ENCODE measurements around the gene MBP.
"Not testable (repeated sequence)": the region's sequence is repeated elsewhere in the genome, so short reads cannot be mapped to it uniquely, and the experiment has no call there.

The MBP gene

DNA sequence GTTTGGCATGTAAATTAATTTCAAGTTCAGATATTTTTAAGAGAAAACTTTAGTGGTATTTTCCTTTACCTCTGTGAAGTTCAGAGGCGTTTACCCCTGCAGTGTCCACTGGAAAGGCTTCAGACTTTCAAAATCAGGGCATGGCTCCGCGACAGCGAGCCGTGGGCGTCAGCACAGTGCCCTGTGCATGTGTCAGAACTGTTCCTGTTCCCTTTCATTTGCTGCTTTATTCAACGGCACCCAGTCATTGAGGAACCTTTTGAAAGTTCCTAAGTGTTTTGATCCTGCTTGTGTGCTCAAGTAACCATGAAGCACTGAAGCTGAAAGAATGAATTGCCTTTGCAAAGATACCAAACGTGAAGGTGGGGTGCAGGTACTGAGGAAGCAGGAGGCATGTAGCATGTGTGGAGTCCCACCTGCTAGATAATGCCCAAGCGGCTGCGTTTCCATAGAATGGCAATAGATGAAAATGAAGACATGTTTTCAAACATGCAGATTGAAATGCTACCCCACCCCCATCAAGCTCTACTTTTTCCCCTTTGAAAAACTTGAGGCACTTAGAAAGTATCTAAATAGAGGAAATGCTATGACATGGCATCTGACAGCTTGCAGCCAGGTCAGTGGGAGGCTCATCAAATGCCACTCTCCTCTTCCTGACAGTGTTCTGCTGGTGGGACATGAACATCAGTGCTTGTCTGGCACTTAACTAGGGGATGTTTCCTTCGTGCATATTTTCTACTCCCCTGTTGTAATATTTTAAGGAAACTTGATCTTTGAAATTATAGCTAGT, 161.6 kb downstream of the MBP start:
- no peak overlapping the region for H3K4me3 ChIP-seq (ENCODE audit: low read depth, low read length)
- TF ChIP-seq, protein P1, sequence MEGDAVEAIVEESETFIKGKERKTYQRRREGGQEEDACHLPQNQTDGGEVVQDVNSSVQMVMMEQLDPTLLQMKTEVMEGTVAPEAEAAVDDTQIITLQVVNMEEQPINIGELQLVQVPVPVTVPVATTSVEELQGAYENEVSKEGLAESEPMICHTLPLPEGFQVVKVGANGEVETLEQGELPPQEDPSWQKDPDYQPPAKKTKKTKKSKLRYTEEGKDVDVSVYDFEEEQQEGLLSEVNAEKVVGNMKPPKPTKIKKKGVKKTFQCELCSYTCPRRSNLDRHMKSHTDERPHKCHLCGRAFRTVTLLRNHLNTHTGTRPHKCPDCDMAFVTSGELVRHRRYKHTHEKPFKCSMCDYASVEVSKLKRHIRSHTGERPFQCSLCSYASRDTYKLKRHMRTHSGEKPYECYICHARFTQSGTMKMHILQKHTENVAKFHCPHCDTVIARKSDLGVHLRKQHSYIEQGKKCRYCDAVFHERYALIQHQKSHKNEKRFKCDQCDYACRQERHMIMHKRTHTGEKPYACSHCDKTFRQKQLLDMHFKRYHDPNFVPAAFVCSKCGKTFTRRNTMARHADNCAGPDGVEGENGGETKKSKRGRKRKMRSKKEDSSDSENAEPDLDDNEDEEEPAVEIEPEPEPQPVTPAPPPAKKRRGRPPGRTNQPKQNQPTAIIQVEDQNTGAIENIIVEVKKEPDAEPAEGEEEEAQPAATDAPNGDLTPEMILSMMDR (IDR thresholded peaks at IDR 0.05; ENCODE audit: control insufficient read depth, extremely low read depth, insufficient read depth): no peak
- no peak for DNase-seq (ENCODE audit: low read depth)

DNA sequence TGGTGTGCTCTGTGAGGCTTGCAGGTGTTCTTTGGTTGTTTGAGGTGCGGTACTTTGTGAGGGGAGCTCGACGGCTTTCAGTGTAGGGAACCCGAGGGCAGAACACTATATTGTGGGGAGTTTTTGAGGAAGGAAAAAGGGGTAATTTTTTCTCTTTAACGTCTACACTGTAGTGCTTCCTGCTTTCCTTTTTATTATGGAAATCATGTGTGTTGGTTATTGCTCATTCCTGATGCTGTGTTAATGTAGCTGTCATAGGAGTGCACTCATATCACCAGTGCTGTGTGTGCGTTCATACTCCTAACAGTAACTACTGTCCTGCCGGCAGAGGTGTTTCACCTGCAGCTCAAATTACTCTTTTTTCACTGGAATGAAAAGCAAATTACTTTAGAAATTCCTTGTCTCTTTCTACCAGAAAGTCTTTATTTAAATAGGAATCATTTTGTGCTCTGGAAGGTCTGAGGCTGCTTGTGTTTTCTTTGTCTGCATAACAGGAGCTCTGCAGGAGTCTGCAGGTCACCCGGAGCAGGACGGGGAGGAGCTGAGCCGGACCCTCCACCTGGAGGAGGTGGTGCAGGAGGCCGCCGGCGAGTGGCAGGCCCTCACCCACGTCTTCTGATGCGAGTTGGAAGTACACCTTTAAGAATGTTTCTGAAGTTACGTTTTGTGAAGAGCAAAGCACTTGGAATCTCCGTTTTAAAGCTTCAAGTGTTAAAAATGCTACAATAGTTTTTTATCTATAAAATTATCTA, 164.7 kb downstream of the MBP start:
- no peak overlapping the region for H3K4me3 ChIP-seq (ENCODE audit: low read depth, low read length)
- TF ChIP-seq, protein P1 (IDR thresholded peaks at IDR 0.05; ENCODE audit: control insufficient read depth, extremely low read depth, insufficient read depth): no peak

DNA sequence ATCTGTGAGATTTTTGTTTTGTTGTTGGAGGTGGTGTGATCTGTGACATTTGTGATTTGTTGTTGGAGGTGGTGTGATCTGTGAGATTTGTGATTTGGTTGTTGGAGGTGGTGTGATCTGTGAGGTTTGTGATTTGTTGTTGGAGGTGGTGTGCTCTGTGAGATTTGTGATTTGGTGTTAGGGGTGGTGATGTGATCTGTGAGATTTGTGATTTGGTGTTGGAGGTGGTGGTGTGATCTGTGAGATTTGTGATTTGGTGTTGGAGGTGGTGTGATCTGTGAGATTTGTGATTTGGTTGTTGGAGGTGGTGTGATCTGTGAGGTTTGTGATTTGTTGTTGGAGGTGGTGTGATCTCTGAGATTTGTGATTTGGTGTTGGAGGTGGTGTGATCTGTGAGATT, 165.3 kb downstream of the MBP start:
- not testable (repeated sequence) for H3K4me3 ChIP-seq (ENCODE audit: low read depth, low read length); DNase-seq (ENCODE audit: low read depth)

More for the DNA sequence above, 164.7 kb downstream of the MBP start:
- DNase-seq (ENCODE audit: low read depth): no peak

DNA sequence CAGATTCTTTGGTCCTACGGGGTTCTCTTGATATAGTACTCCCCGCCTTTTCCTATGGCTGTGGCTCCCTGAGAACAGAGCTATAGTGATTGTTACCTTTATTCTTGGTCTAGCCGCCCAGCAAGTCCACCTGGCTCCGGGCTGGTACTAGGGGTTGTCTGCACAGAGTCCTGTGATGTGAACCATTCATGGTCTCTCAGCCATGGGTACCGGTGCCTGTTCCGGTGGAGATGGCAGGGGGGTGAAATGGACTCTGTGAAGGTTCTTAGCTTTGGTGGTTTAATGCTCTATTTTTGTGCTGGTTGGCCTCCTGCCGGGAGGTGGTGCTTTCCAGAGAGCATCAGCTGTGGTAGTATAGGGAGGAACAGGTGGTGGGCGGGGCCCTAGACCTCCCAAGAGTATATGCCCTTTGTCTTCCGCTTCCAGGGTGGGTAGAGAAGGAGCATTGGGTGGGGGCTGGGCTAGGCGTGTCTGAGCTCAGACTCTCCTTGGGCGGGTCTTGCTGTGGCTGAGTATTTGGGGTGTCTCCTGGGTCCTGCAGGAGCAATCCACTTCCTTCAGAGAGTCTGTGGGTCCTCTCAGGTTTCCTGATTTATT, 166.9 kb downstream of the MBP start:
- H3K4me3 ChIP-seq (ENCODE audit: low read depth, low read length): not testable (repeated sequence)

DNA sequence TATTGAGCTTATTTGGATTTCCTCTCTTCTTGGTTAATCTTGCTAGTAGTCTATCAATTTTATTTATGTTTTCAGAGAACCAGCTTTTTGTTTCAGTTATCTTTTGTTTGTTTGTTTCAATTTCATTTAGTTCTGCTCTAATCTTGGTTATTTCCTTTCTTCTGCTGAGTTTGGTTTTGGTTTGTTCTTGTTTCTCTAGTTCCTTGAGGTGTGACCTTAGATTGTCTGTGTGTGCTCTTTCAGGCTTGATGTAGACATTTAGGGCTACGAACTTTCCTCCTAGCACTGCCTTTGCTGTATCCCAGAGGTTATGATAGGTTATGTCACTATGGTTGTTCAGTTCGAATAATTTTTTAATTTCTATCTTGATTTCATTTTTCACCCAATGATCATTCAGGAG, 168.6 kb downstream of the MBP start:
- TF ChIP-seq, protein P1 (IDR thresholded peaks at IDR 0.05; ENCODE audit: control insufficient read depth, extremely low read depth, insufficient read depth): no peak
- no peak for DNase-seq (ENCODE audit: low read depth)
- no peak overlapping the region for H3K4me3 ChIP-seq (ENCODE audit: low read depth, low read length)

More for the DNA sequence above, 166.9 kb downstream of the MBP start:
- DNase-seq (ENCODE audit: low read depth): not testable (repeated sequence)

DNA sequence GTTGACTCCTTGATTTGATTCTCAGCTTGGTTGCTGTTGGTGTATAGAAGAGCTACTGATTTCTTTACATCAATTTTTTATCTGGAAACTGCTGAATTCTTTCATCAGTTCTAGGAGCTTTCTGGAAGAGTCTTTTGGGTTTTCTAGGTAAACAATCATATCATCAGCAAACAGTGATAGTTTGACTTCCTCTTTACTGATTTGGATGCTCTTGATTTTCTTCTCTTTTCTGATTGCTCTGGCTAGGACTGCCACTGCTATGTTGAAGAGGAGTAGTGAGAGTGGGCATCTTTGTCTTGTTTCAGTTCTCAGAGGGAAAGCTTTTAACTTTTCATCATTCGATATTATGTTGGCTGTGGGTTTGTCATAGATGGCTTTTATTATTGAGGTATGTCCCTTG, 169.7 kb downstream of the MBP start:
- no peak overlapping the region for H3K4me3 ChIP-seq (ENCODE audit: low read depth, low read length)
- TF ChIP-seq, protein P1 (IDR thresholded peaks at IDR 0.05; ENCODE audit: control insufficient read depth, extremely low read depth, insufficient read depth): no peak
- DNase-seq (ENCODE audit: low read depth): no peak

DNA sequence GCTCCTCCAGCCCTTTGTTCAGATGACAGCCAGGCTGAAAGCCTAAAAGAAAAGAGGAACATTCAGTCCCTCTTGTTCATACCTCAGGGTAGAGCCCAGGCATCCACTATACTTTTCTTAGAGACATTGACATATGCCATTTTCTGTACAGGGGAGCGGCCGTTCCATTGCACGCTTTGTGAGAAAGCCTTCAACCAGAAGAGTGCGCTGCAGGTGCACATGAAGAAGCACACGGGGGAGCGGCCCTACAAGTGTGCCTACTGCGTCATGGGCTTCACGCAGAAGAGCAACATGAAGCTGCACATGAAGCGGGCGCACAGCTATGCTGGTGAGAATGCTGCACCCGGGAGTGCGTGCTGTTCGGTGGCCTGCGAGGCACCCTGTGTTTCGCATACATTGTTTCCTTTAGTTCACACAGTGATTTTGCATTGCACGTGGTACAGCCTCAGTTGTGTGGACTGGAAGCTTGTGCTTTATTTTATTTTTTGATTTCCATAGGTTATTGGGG, 172.0 kb downstream of the MBP start:
- DNase-seq (ENCODE audit: low read depth): no peak
- TF ChIP-seq, protein P1 (IDR thresholded peaks at IDR 0.05; ENCODE audit: control insufficient read depth, extremely low read depth, insufficient read depth): no peak

More for the DNA sequence above, 172.0 kb downstream of the MBP start:
- no peak overlapping the region for H3K4me3 ChIP-seq (ENCODE audit: low read depth, low read length)
